ENCODE results near the gene GK. TPM values are rescaled to one million over a fixed set of nuclear protein-coding genes. Genes with fewer than 3 reads are reported as not detected.
A peak's percentile ranks its signal among the peaks of the same experiment; 100 is the strongest.

The GK gene
- total RNA-seq, 4 donors from 2014 or later, result 2.8 to 10.6 (median 6.4) TPM

DNA sequence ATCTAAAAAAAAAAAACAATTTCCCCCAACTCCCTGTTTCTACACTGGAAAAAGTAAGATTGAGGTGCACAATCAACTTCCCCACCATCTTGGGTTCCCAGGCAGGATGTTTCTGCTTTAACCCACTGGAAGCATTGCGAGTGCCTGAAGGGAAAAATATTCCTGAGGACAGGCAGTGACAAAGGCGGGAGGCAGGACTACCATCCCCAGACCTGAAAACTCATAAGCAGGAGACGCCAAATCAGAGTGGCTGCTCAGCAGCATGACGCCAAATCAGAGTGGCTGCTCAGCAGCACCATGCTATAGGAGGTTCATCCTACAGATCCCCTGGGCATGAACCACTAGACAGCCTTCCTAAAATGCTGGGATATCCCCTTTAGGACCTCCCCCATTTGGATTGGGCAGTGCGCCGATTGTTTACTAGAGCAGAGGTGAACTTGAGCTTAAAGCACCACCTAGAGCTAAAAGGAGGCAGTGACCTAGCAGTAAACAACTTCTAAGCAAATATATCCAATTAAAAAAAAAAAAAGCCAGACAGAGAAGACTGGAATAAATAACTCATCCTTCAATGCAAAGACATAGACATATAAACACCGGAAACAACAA lies 35.0 kb upstream of the GK start:
- 75 to 87% methylated on average over 7 of the region's 7 CpGs for WGBS, 2 donors
- H3K4me3 ChIP-seq (ENCODE audit: low read depth, poor library complexity, severe bottlenecking), result no peak overlapping the region
- intact Hi-C loops (cut with DNase I; ENCODE audit: low total_unique reads), result no loop called here
- TF ChIP-seq POLR2A (IDR thresholded peaks at IDR 0.05), result no peak
- TF ChIP-seq, protein P1, sequence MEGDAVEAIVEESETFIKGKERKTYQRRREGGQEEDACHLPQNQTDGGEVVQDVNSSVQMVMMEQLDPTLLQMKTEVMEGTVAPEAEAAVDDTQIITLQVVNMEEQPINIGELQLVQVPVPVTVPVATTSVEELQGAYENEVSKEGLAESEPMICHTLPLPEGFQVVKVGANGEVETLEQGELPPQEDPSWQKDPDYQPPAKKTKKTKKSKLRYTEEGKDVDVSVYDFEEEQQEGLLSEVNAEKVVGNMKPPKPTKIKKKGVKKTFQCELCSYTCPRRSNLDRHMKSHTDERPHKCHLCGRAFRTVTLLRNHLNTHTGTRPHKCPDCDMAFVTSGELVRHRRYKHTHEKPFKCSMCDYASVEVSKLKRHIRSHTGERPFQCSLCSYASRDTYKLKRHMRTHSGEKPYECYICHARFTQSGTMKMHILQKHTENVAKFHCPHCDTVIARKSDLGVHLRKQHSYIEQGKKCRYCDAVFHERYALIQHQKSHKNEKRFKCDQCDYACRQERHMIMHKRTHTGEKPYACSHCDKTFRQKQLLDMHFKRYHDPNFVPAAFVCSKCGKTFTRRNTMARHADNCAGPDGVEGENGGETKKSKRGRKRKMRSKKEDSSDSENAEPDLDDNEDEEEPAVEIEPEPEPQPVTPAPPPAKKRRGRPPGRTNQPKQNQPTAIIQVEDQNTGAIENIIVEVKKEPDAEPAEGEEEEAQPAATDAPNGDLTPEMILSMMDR (IDR thresholded peaks at IDR 0.05), result no peak
- no peak for DNase-seq (ENCODE audit: low spot score in 2 of 2)

DNA sequence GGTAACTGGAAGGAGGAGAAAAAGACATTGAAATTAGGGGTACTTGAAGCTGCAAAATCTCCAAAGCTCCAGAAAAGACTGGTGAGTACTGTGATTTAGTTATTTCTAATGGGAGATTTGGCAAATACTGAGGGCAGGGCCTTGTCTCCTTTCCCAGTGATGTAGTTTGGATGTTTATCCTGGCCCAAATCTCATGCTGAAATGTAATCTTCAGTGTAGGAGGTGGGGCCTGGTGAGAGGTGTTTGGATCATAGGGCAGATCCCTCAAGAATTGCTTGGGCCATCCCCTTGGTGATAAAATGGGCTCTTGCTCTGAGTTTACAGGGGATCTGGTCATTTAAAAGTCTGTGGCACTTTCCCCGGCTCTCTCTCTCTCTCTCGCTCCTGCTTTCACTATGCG lies 33.1 kb upstream of the GK start:
- TF ChIP-seq, protein P1 (IDR thresholded peaks at IDR 0.05), result no peak
- TF ChIP-seq POLR2A (IDR thresholded peaks at IDR 0.05), result no peak
- H3K4me3 ChIP-seq (ENCODE audit: low read depth, poor library complexity, severe bottlenecking), result no peak overlapping the region
- intact Hi-C loops (cut with DNase I; ENCODE audit: low total_unique reads), result no loop called here
- WGBS, 2 donors, result 75 to 89% methylated on average over 3 of the region's 3 CpGs
- DNase-seq (ENCODE audit: low spot score in 2 of 2), result no peak

DNA sequence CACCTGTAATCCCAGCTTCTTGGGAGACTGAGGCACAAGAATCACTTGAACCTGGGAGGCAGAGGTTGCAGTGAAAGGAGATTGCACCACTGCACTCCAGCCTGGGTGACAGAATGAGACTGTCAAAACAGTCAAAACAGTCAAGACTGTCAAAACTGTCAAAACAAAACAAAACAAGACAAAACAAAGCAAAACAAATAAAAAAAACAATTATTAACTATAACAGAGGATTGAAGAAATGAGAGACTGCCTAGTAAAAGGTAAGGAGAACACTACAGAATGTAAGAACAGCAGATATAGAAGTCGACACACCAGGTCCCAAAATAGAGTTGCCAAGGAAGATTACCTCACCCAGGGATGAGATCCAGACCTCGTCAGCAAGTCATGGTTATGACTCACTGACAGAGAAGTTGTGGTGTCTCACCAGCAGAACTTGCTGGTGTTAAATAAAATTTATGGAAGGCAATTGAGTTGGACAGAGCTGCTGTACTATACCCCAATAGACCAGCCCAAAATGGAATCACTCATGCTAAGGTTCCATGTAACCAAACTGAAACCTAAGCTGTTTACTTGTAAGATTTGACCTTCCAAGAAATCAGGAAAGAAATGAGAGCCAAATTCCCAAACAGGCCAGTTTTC lies 32.1 kb upstream of the GK start:
- DNase-seq (ENCODE audit: low spot score in 2 of 2), result peak in 1 of 2 donors; percentile 43
- no peak for TF ChIP-seq POLR2A (IDR thresholded peaks at IDR 0.05)
- TF ChIP-seq, protein P1 (IDR thresholded peaks at IDR 0.05), result no peak
- intact Hi-C loops (cut with DNase I; ENCODE audit: low total_unique reads), result no loop called here
- H3K4me3 ChIP-seq (ENCODE audit: low read depth, poor library complexity, severe bottlenecking), result no peak overlapping the region
- WGBS, 2 donors, result 10 to 24% methylated on average over 2 of the region's 2 CpGs

DNA sequence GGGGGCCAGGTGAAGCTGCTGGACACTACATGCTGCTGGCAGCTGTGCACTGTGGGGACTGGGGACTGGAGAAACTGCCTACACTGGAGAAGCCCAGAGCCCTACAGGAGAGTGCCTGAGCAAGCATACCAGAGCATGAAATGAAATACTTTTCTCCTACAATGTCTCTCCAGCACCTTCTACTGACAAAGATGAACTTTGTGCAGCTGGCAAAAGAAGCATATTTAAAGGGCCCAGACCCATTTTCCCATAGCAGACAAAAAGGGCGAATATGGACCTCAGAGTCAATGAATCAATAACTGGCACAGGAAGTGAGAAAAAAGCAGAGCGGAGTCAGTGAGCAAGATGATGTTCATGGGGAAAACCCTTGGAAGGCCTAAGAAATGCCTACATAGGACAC lies 30.9 kb upstream of the GK start:
- no peak overlapping the region for H3K4me3 ChIP-seq (ENCODE audit: low read depth, poor library complexity, severe bottlenecking)
- TF ChIP-seq, protein P1 (IDR thresholded peaks at IDR 0.05), result no peak
- TF ChIP-seq POLR2A (IDR thresholded peaks at IDR 0.05), result no peak
- no peak for DNase-seq (ENCODE audit: low spot score in 2 of 2)
- intact Hi-C loops (cut with DNase I; ENCODE audit: low total_unique reads), result no loop called here
- WGBS, 2 donors, result 86 to 100% methylated on average over 2 of the region's 2 CpGs

DNA sequence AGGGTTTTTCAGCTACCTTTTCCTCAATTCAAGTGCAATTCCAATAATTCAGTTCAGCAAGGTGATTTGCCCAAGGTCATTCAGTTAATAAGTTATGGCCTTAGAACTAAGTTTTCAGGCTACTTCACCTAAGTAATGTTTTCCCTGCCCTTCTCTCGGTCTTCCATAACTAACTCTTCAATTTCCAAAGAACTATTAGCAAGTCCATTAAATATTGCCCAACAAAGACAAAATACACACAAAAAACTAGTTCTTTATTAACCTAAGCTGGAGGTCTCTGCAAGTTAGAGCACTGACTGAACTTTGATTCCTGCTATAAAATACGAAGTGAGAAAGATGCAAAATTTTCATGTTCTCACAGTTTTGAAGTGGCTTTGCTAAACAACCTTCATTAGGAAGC lies 26.8 kb upstream of the GK start:
- TF ChIP-seq, protein P1 (IDR thresholded peaks at IDR 0.05), result no peak
- no peak for TF ChIP-seq POLR2A (IDR thresholded peaks at IDR 0.05)
- WGBS, 2 donors, result 50 to 92% methylated on average over 2 of the region's 2 CpGs
- intact Hi-C loops (cut with DNase I; ENCODE audit: low total_unique reads), result no loop called here
- no peak for DNase-seq (ENCODE audit: low spot score in 2 of 2)
- H3K4me3 ChIP-seq (ENCODE audit: low read depth, poor library complexity, severe bottlenecking), result no peak overlapping the region
